B cell (primary cell): ENCODE data around the gene PHF13.

Experiments
- CTCF ChIP-seq: fragments of 200-600 bp; IDR thresholded peaks from one replicate; pipeline ENCODE4 v1.8.0; 2022; ENCODE audit warnings: antibody characterized with exemption, mild to moderate bottlenecking
- EZH2 ChIP-seq: IDR thresholded peaks from 2 replicates; pipeline ENCODE4 v1.6.1; 2012; ENCODE audit warnings: borderline replicate concordance, low read depth, mild to moderate bottlenecking, moderate library complexity, low read length; ENCODE audit not compliant: insufficient read depth, poor library complexity, severe bottlenecking

GRCh38 chr1:6631058-6631457 lies 17.5 kb downstream of the PHF13 start:
- TF ChIP-seq CTCF (no peak), EZH2 (no peak)
